ENCODE data around the gene LASP1NB.
A peak's percentile ranks its signal among the peaks of the same experiment; 100 is the strongest.

LASP1NB gene

GRCh38 chr17:38885044-38885727, 40.2 kb upstream of the LASP1NB start:
- FAIRE-seq (no peak), ATAC-seq (peak; percentile 74), DNase-seq (ENCODE audit: low spot score) (peak; percentile 52)
- H3K4me2 ChIP-seq (ENCODE audit: low read depth, low read length) = peak overlapping the region; percentile 4; the same call in 1 of the 2 replicates
- no TSS peak for BruUV-seq (replicated peaks)
- peaks cover 60 to 88% of the 10 kb centered on the region in 2 experiments for H3K36me3 ChIP-seq (replicated peaks in 1 of 2; ENCODE audit: control insufficient read depth in 1 of 2, insufficient read depth in 2 of 2, low read length in 2 of 2)
- H3K79me2 ChIP-seq (ENCODE audit: insufficient read depth, low read length) = peaks cover 63% of the 10 kb centered on the region
- H3K27ac ChIP-seq (ENCODE audit: extremely low read length, insufficient read depth, low read length) = peak overlapping the region; percentile 14
- in situ Hi-C loops (cut with HindIII; ENCODE audit: extremely low pct_ligation_motif_present, low pct_unique_long_range_greater_than_20kb) = no loop called here
- H3K27me3 ChIP-seq (ENCODE audit: control insufficient read depth in 1 of 2, insufficient read depth in 2 of 2, low read length in 2 of 2) = no peaks in the 10 kb centered on the region
- H3K9ac ChIP-seq (ENCODE audit: insufficient read depth, low read depth, low read length) = no peak overlapping the region
- H3K4me1 ChIP-seq (ENCODE audit: insufficient read depth, low read length) = peaks cover 43% of the 10 kb centered on the region
- intact Hi-C loops (cut with micrococcal nuclease; ENCODE audit: unreplicated experiment) = loop anchor here (1.0 kb wide), 1 partner anchor 30 kb away; no protein-coding TSS in a partner anchor
- no peaks in the 10 kb centered on the region for H3K9me3 ChIP-seq (ENCODE audit: low read length)
- ChIA-PET POLR2A (interaction anchor here (0.9 to 3.8 kb wide), 8 partner anchors 12 to 315 kb away, joined by 3 to 18 read pairs (median 4); partner anchors contain the start of genes LASP1 and RPL19), CTCF (ENCODE audit: low intra/inter-chr PET ratio, low total read pairs) (no interaction called here)
- peaks cover 52% of the 10 kb centered on the region for H4K20me1 ChIP-seq (ENCODE audit: insufficient read depth, low read length)
- H3K4me3 ChIP-seq (replicated peaks in 1 of 3; ENCODE audit: insufficient read depth in 1 of 3, low read depth in 2 of 3, low read length in 3 of 3) = no peak overlapping the region
- WGBS (ENCODE audit: low lambda C conversion rate) = 83% methylated on average over 9 of the region's 9 CpGs
- no peak overlapping the region for H2AFZ ChIP-seq (ENCODE audit: low read length)
- TF ChIP-seq CEBPG (CRISPR knock-in tag; IDR thresholded peaks at IDR 0.05) (no peak), ZBTB7A (CRISPR knock-in tag; IDR thresholded peaks at IDR 0.05) (peak; percentile 88), ZNF354B (CRISPR knock-in tag; IDR thresholded peaks at IDR 0.05) (no peak), ZNF691 (CRISPR knock-in tag; IDR thresholded peaks at IDR 0.05; ENCODE audit: borderline replicate concordance, low read depth) (no peak), PPARG (CRISPR knock-in tag; conservative IDR thresholded peaks at IDR 0.05) (0 out of 2 replicates have a peak, but pooled peaks have one; percentile 23), SMC3 (IDR thresholded peaks at IDR 0.05; ENCODE audit: low read length) (no peak), ZMYM4 (CRISPR knock-in tag; IDR thresholded peaks at IDR 0.05) (0 out of 2 replicates have a peak, but pooled peaks have one; percentile 35), ZNF598 (CRISPR knock-in tag; IDR thresholded peaks at IDR 0.05; ENCODE audit: borderline replicate concordance) (peak; percentile 86; the same call in 1 of the 2 replicates), SIN3A (IDR thresholded peaks at IDR 0.05; ENCODE audit: borderline replicate concordance, low read depth, low read length) (0 out of 2 replicates have a peak, but pooled peaks have one; percentile 42), SOX5 (CRISPR knock-in tag; IDR thresholded peaks at IDR 0.05; ENCODE audit: borderline replicate concordance) (peak; percentile 25; the same call in 1 of the 2 replicates), HNF4G (IDR thresholded peaks at IDR 0.05; ENCODE audit: borderline replicate concordance, low read depth, low read length) (peak; percentile 86), HNF4G (CRISPR knock-in tag; IDR thresholded peaks at IDR 0.05; ENCODE audit: borderline replicate concordance, low read depth) (no peak; the same call in 1 of the 2 replicates), MXI1 (IDR thresholded peaks at IDR 0.05; ENCODE audit: borderline replicate concordance, low read depth, low read length) (peak; percentile 14; the same call in 1 of the 3 replicates)
- TF ChIP-seq, protein P1, sequence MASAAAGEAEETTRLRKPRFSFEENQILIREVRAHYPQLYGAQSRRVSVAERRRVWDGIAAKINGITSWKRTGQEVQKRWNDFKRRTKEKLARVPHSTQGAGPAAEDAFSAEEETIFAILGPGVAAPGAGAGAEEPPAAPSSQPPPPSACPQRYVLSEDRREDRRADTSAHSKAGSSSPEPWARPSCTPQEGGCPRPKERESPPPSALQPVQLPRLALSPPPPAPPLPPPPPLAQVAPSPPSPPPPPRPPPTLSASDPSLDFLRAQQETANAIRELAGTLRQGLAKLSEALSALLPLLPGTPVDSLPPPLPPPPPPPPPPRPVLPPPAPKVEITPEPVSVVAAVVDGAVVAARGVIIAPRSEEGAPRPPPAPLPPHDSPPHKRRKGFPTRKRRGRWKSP (CRISPR knock-in tag; IDR thresholded peaks at IDR 0.05) = no peak
- TF ChIP-seq, protein P2, sequence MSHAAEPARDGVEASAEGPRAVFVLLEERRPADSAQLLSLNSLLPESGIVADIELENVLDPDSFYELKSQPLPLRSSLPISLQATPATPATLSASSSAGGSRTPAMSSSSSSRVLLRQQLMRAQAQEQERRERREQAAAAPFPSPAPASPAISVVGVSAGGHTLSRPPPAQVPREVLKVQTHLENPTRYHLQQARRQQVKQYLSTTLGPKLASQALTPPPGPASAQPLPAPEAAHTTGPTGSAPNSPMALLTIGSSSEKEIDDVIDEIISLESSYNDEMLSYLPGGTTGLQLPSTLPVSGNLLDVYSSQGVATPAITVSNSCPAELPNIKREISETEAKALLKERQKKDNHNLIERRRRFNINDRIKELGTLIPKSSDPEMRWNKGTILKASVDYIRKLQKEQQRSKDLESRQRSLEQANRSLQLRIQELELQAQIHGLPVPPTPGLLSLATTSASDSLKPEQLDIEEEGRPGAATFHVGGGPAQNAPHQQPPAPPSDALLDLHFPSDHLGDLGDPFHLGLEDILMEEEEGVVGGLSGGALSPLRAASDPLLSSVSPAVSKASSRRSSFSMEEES (CRISPR knock-in tag; IDR thresholded peaks at IDR 0.05) = no peak
- TF ChIP-seq, protein P3, sequence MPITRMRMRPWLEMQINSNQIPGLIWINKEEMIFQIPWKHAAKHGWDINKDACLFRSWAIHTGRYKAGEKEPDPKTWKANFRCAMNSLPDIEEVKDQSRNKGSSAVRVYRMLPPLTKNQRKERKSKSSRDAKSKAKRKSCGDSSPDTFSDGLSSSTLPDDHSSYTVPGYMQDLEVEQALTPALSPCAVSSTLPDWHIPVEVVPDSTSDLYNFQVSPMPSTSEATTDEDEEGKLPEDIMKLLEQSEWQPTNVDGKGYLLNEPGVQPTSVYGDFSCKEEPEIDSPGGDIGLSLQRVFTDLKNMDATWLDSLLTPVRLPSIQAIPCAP (CRISPR knock-in tag; IDR thresholded peaks at IDR 0.05; ENCODE audit: low read depth) = no peak

Measured in HepG2 (cell line).